Fibroblast of pulmonary artery (primary cell): ENCODE data around the gene TAF4.

Experiments
- DNase-seq: peaks from one replicate; pipeline ENCODE4 v3.0.0-alpha.2; 2010; ENCODE audit warnings: low read depth
- H3K4me3 ChIP-seq: replicated peaks from 2 replicates; pipeline ENCODE4 v1.5.1; 2011; ENCODE audit warnings: low read depth, mild to moderate bottlenecking, control low read depth, low read length, moderate library complexity
- CTCF ChIP-seq: IDR thresholded peaks from 2 replicates; pipeline ENCODE4 v1.5.1; 2011; ENCODE audit warnings: mild to moderate bottlenecking, control low read depth, low read length, inconsistent platforms; ENCODE audit errors: missing control alignments

Gene TAF4

GRCh38 chr20:62061851-62062423 is 3.7 kb downstream of the TAF4 start:
- TF ChIP-seq CTCF = no peak
- H3K4me3 ChIP-seq = no peak overlapping the region
- no peak for DNase-seq

- H3K4me3 ChIP-seq = no peak overlapping the region
- no peak for TF ChIP-seq CTCF
- DNase-seq = no peak
These were observed 4.8 kb downstream of the TAF4 start for GRCh38 chr20:62060631-62061541.

- DNase-seq = no peak
- TF ChIP-seq CTCF = no peak
- H3K4me3 ChIP-seq = no peak overlapping the region
These were observed 5.6 kb downstream of the TAF4 start for GRCh38 chr20:62059920-62060630.

GRCh38 chr20:62059401-62059800 is 6.3 kb downstream of the TAF4 start:
- DNase-seq = no peak
- H3K4me3 ChIP-seq = no peak overlapping the region
- no peak for TF ChIP-seq CTCF

GRCh38 chr20:62058941-62059340 is 6.7 kb downstream of the TAF4 start:
- TF ChIP-seq CTCF = no peak
- no peak overlapping the region for H3K4me3 ChIP-seq
- DNase-seq = no peak

GRCh38 chr20:62056975-62057374 is 8.7 kb downstream of the TAF4 start:
- no peak overlapping the region for H3K4me3 ChIP-seq
- DNase-seq = no peak
- no peak for TF ChIP-seq CTCF
